NCI-H187 treated with DMSO at 0.1 percent for 48 hours (cell line): ENCODE results near the gene HOXD11.

Experiments
- DNase-seq: peaks from one replicate; lab custom pipeline; 2025; lab: John Stamatoyannopoulos, UW

The HOXD11 gene

GRCh38 chr2:176149481-176149938 lies 42.4 kb downstream of the HOXD11 start:
- DNase-seq, result no peak

- DNase-seq, result no peak
These were observed 43.0 kb downstream of the HOXD11 start for GRCh38 chr2:176149939-176150583.

- DNase-seq, result no peak
These were observed 43.7 kb downstream of the HOXD11 start for GRCh38 chr2:176150584-176151441.

DNA sequence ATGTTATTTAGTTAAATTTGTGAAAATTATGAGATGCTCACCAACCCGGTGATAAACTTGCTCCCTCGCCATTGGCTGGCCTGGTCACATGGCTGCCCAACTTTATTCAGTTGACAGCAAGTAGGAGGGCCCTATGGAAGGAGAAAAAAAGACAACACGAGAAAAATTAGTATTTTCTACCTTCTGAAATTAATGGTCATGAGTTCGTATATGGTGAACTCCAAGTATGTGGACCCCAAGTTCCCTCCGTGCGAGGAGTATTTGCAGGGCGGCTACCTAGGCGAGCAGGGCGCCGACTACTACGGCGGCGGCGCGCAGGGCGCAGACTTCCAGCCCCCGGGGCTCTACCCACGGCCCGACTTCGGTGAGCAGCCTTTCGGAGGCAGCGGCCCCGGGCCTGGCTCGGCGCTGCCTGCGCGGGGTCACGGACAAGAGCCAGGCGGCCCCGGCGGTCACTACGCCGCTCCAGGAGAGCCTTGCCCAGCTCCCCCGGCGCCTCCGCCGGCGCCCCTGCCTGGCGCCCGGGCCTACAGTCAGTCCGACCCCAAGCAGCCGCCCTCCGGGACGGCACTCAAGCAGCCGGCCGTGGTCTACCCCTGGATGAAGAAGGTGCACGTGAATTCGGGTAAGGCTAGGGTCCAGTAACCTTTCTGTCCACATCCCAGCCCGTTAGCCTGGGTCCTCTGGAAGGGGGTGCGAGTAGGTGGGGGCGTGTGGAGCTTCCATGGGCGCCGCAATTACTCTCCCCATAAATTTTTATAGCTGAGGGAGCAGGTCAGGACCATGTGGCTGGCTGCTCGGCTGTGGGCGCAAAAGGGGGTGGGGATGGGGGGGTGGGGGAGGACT lies 44.6 kb downstream of the HOXD11 start, which contains the start of gene HOXD4:
Gene HOXD4 (plus strand): TSS at position 109 of the 846 bp plus-strand sequence. CDS start 84 bp downstream, at position 193.
- no peak for DNase-seq

GRCh38 chr2:176152350-176153181 lies 45.5 kb downstream of the HOXD11 start:
- DNase-seq, result no peak

DNA sequence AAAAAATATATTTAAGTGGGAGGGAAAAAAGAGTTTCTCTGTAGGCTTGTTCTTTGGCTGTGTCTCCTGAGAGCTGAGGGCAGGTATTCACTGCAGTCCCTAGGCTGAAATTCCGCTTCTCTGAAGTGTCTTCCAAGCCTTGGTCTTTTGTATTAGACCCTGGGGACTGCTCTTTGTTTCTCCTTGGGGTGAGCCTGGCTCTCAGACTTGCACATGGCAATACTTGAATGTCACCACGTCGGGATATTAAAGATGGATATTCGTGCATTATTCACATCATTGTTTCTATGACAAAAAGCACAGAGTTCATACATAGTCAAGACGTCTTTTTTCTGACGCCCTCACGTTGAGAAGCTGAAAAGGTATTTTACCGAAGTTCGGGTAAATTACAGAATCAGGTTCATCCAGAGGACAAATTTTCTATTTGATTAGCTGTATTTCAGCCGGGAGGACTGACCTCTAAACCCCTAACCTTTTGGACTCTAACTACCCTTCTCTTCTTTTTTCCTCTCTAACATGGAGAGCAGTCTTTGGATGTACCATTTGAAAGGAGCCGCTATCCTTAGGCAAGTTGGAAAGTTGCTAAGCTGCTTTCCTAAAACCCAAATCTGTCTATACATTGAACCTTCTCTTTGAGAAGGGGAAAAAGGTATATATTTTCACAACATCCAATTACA lies 47.6 kb downstream of the HOXD11 start:
- no peak for DNase-seq

DNA sequence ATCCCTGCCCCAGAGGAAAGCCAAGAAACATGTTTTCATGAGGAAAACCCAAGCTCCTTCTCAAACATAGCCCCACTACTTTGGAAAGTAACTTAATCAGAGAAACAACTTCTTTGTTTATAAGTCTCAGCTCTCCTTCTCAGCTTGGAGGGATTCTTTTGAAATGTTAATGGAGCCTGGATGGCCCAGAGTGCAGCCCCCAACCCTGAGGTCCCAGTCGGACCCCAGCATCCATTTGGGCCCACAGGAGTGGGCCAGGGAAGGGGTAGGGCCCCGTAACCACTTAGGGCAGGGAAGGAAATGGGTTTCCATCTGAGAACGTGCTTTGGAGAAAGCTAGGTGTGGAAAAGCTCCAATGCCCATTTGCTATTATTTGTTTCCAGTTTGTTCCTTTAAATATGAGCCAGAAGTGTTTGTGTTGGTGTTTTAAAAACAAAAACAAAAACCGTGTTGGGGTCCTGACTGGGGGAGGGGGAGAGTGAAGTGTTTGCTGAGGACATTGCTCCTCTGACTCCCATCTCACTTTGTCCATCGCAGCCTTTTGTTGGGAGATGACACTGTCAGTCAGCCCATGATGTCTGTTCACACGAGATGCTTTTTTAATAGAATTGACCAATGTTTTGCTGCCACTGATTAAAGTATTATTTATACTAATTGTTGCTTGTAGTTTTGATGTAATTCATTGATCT lies 48.4 kb downstream of the HOXD11 start:
- no peak for DNase-seq

- no peak for DNase-seq
These were observed 49.3 kb downstream of the HOXD11 start for GRCh38 chr2:176156301-176156806.

- no peak for DNase-seq
These were observed 49.9 kb downstream of the HOXD11 start, which contains the start of gene HOXD3 for GRCh38 chr2:176156807-176157498. HOXD3 (plus strand) TSS chr2:176157307; CDS start chr2:176169115, 11,808 bp downstream.

DNA sequence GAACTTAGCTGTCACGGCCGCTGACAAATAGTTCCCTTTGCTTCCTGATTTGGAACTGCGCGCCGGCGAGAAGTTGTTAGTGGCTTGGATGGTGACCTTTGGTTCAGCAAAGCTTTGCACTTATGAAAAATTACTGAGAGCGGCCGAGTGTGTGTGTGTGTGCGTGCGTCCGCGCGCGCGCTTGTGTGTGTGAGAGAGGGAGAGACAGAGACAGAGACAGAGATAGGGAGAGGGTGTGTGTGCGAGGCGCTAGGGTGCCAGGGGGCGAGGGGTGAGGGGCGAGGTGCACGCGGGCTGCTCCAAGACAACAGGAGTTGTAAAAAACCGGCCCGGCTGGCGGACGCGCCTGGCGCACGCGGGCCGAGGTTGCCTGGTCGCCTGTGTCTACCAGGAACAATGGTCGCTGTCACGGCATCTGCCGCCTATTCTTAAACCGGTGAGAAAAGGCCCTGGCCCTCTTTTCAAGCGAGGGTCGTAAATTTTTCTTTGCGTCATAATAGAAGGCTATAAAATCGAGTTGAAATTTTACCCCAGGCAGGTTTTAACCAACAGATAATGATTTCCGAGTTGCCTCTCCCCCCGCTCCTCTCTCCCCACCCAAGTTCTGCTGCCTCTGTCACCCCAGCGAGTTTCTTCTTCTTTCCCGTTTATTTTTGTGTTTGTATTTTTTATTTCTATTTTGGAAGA lies 50.6 kb downstream of the HOXD11 start:
- DNase-seq, result no peak

- DNase-seq, result no peak
These were observed 51.1 kb downstream of the HOXD11 start for GRCh38 chr2:176158186-176158591.

GRCh38 chr2:176158855-176159662 lies 52.0 kb downstream of the HOXD11 start:
- no peak for DNase-seq
